T-helper 1 cell treated with Interleukin-12 subunit alpha and Interleukin-12 subunit beta and Interleukin-4 antibody, amounts not matched to agents 30 ng/mL and 1 ng/mL, for 36 hours (primary cell): ENCODE data around the gene DCLRE1B. TPM values are rescaled to one million over a fixed set of nuclear protein-coding genes. Genes with fewer than 3 reads are reported as not detected.

Source experiments
- intact Hi-C: fragments of 100-400 bp; cut with micrococcal nuclease; formaldehyde crosslinking; loops from one replicate; pipeline ENCODE4 v1.15.1; 2024
- total RNA-seq: library from RNA; stranded (reverse); gene quantifications from 2 replicates; pipeline ENCODE4 v1.2.3, GENCODE V29; 2022

The DCLRE1B gene
- total RNA-seq, 1 donor from 2014 or later: 15.7 TPM

GRCh38 chr1:113945329-113945728 lies 40.2 kb downstream of the DCLRE1B start:
- intact Hi-C loops: loop anchor here (5.0 kb wide), 2 partner anchors 43 to 133 kb away; partner anchors contain the start of genes AP4B1 and RSBN1

- intact Hi-C loops: loop anchor here (2.0 to 5.0 kb wide), 3 partner anchors 15 to 134 kb away; partner anchors contain the start of genes AP4B1 and RSBN1
Observed at GRCh38 chr1:113946112-113946511, 41.0 kb downstream of the DCLRE1B start.

GRCh38 chr1:113946678-113947387 lies 41.7 kb downstream of the DCLRE1B start:
- intact Hi-C loops: loop anchor here (1.0 to 5.0 kb wide), 4 partner anchors 8 to 135 kb away; partner anchors contain the start of genes AP4B1 and RSBN1

- intact Hi-C loops: loop anchor here (1.0 to 5.0 kb wide), 4 partner anchors 8 to 135 kb away; partner anchors contain the start of genes AP4B1 and RSBN1
Observed at GRCh38 chr1:113947388-113948107, 42.4 kb downstream of the DCLRE1B start.

GRCh38 chr1:113948151-113948550 lies 43.0 kb downstream of the DCLRE1B start:
- intact Hi-C loops: loop anchor here (5.0 kb wide), 2 partner anchors 46 to 136 kb away; partner anchors contain the start of genes AP4B1 and RSBN1

- intact Hi-C loops: loop anchor here (5.0 kb wide), 2 partner anchors 47 to 137 kb away; partner anchors contain the start of genes AP4B1 and RSBN1
Observed at GRCh38 chr1:113949007-113949406, 43.9 kb downstream of the DCLRE1B start.

- intact Hi-C loops: no loop called here
Observed at GRCh38 chr1:113950908-113951307, 45.8 kb downstream of the DCLRE1B start.

GRCh38 chr1:113951719-113952118 lies 46.6 kb downstream of the DCLRE1B start:
- intact Hi-C loops: no loop called here

- intact Hi-C loops: no loop called here
Observed at GRCh38 chr1:113957984-113958383, 52.9 kb downstream of the DCLRE1B start.

- intact Hi-C loops: no loop called here
Observed at GRCh38 chr1:113958691-113959090, 53.6 kb downstream of the DCLRE1B start.

- intact Hi-C loops: loop anchor here (1.0 kb wide), 1 partner anchor 128 kb away; no protein-coding TSS in a partner anchor
Observed at GRCh38 chr1:113963281-113963906, 58.3 kb downstream of the DCLRE1B start.

Other genes starting within 250 kb of the DCLRE1B start
- 17.3 and 22.0 TPM in 2 replicates for gene PHTF1, start 145.8 kb upstream of the DCLRE1B start, total RNA-seq
- 23.6 and 25.8 TPM in 2 replicates for gene RSBN1, start 92.8 kb upstream of the DCLRE1B start, total RNA-seq
- 73.5 and 80.7 TPM in 2 replicates for gene PTPN22, start 33.6 kb upstream of the DCLRE1B start, total RNA-seq
- 4.4 and 5.5 TPM in 2 replicates for gene BCL2L15, start 17.7 kb upstream of the DCLRE1B start, total RNA-seq
- gene AP4B1, start 527 bp upstream of the DCLRE1B start, total RNA-seq: 50.8 and 52.7 TPM in 2 replicates
- gene HIPK1, start 24.0 kb downstream of the DCLRE1B start, total RNA-seq: 95.8 and 102 TPM in 2 replicates
- 0.27 TPM in 2 replicates for gene OLFML3, start 74.1 kb downstream of the DCLRE1B start, total RNA-seq
- gene SYT6, start 248.5 kb downstream of the DCLRE1B start, total RNA-seq: not detected in 2 replicates